K562 (cell line): ENCODE results near the gene LHB. TPM values are rescaled to one million over a fixed set of nuclear protein-coding genes. Genes with fewer than 3 reads are reported as not detected.

Source experiments
- ATAC-seq: fragments of 200-7000 bp; cut with Tn5 transposase; 3 replicates; pipeline ENCODE4 v1.9.1; 2020; ENCODE audit warnings: moderate library complexity
- BruUV-seq: library from RNA; stranded (reverse); fragments of 400-500 nt; replicated peaks from 2 replicates; lab custom pipeline; 2021; lab: Mats Ljungman, UMichigan
- CTCF ChIA-PET: fragments of 300-600 bp; formaldehyde crosslinking; extraction: SDS; loops from one replicate; lab custom pipeline; 2021; ENCODE audit warnings: low intra/inter-chr PET ratio; lab: Yijun Ruan, JAX
- POLR2A ChIA-PET: fragments of 300-600, 350-650 bp; sonication (Branson Sonifier 250); formaldehyde crosslinking; extraction: SDS; loops from one replicate; lab custom pipeline; 2021; ENCODE audit warnings: antibody characterized with exemption, inconsistent platforms; lab: Yijun Ruan, JAX
- DNase-seq, 4 experiments: peaks; one replicate each; pipeline versions ENCODE4 v3.0.0 to v3.0.0-alpha.2; 2011 to 2018; ENCODE audit warnings: low spot score in 3 of 4, mixed read lengths in 3 of 4; ENCODE audit errors: extremely low read depth in 1 of 4
- FAIRE-seq: peaks from 2 replicates; lab custom pipeline; 2011; peaks lifted over from hg19 to GRCh38; lab: Jason Lieb, UNC
- H2AFZ ChIP-seq: 2 replicates; pipeline ENCODE4 v1.6.0; 2011; ENCODE audit warnings: low read depth, low read length, control low read depth, inconsistent platforms
- H3K27ac ChIP-seq: fragments of 200-600 bp; 3 replicates; pipeline ENCODE4 v1.8.0; 2011; ENCODE audit warnings: low read depth, mild to moderate bottlenecking, control low read depth, inconsistent platforms, low read length, moderate library complexity, mixed read lengths; ENCODE audit errors: extremely low read depth
- H3K27me3 ChIP-seq, 2 experiments: fragments of 300-600 bp in 1 of 2; 2 replicates in 1 of 2; 3 replicates in 1 of 2; pipeline versions ENCODE4 v1.6.0 to v1.8.0; 2011; ENCODE audit warnings: inconsistent platforms in 2 of 2, low read length in 2 of 2, mild to moderate bottlenecking in 1 of 2, mixed read lengths in 1 of 2, moderate library complexity in 1 of 2; ENCODE audit not compliant: control insufficient read depth in 2 of 2, insufficient read depth in 2 of 2
- H3K36me3 ChIP-seq: fragments of 300-600 bp; 3 replicates; pipeline ENCODE4 v1.8.0; 2011; ENCODE audit warnings: mild to moderate bottlenecking, low read length, inconsistent platforms; ENCODE audit not compliant: control insufficient read depth, insufficient read depth
- H3K4me1 ChIP-seq, 2 experiments: fragments of 200-600 bp in 1 of 2; replicated peaks in 1 of 2; 2 replicates in 1 of 2; 3 replicates in 1 of 2; pipeline versions ENCODE4 v1.5.1 to v1.8.0; 2011; ENCODE audit warnings: inconsistent platforms in 2 of 2, low read length in 2 of 2, mild to moderate bottlenecking in 1 of 2, mixed read lengths in 1 of 2, moderate library complexity in 1 of 2; ENCODE audit not compliant: control insufficient read depth in 2 of 2, insufficient read depth in 2 of 2
- H3K4me2 ChIP-seq: 2 replicates; pipeline ENCODE4 v1.6.1; 2011; ENCODE audit warnings: low read length, control low read depth, inconsistent platforms, mixed read lengths; ENCODE audit not compliant: insufficient read depth
- H3K4me3 ChIP-seq: fragments of 200-600 bp; sonication (generic), shearing (Covaris generic); 2 replicates; pipeline ENCODE4 v1.5.1; 2016; ENCODE audit warnings: control low read depth, inconsistent platforms
- H3K79me2 ChIP-seq: fragments of 200-600 bp; 3 replicates; pipeline ENCODE4 v1.8.0; 2011; ENCODE audit warnings: low read length, inconsistent platforms; ENCODE audit not compliant: control insufficient read depth, insufficient read depth
- H3K9ac ChIP-seq, 2 experiments: 2 replicates each; pipeline versions ENCODE4 v1.6.0 to v1.6.1; 2011; ENCODE audit warnings: low read depth in 2 of 2, low read length in 2 of 2, control low read depth in 1 of 2, inconsistent platforms in 1 of 2, mild to moderate bottlenecking in 1 of 2, mixed read lengths in 1 of 2; ENCODE audit not compliant: insufficient read depth in 1 of 2
- H3K9me1 ChIP-seq: one replicate; pipeline ENCODE4 v1.6.0; 2011; ENCODE audit warnings: inconsistent platforms, mild to moderate bottlenecking, low read length, moderate library complexity; ENCODE audit not compliant: control insufficient read depth, insufficient read depth
- H3K9me3 ChIP-seq: replicated peaks from 2 replicates; pipeline ENCODE4 v1.5.1; 2011; ENCODE audit warnings: low read depth, low read length, inconsistent platforms; ENCODE audit not compliant: control insufficient read depth, insufficient read depth
- H4K20me1 ChIP-seq: replicated peaks from 2 replicates; pipeline ENCODE4 v1.6.1; 2011; ENCODE audit warnings: low read length, inconsistent platforms, mixed read lengths; ENCODE audit not compliant: control insufficient read depth, insufficient read depth
- BCLAF1 ChIP-seq, 2 experiments: fragments of 450-650 bp in 1 of 2; IDR thresholded peaks; 2 replicates each; pipeline ENCODE4 v1.6.1; 2011 to 2017; ENCODE audit warnings: low read depth in 2 of 2, antibody characterized with exemption in 1 of 2, borderline replicate concordance in 1 of 2, low read length in 1 of 2, mild to moderate bottlenecking in 1 of 2, mixed read lengths in 1 of 2; ENCODE audit not compliant: control insufficient read depth in 1 of 2
- C11orf30 ChIP-seq: fragments of 450-650 bp; IDR thresholded peaks from 2 replicates; pipeline ENCODE4 v1.6.1; 2016; ENCODE audit warnings: low read depth, mild to moderate bottlenecking
- CHD2 ChIP-seq: IDR thresholded peaks from 2 replicates; pipeline ENCODE4 v1.6.1; 2011; ENCODE audit warnings: low read depth, low read length
- FOS ChIP-seq: IDR thresholded peaks from 3 replicates; pipeline ENCODE4 v1.6.1; 2011; ENCODE audit not compliant: insufficient read length; ENCODE audit errors: extremely low read depth
- ZKSCAN3 ChIP-seq: fragments of 250-450 bp; sonication (Bioruptor Pico); IDR thresholded peaks from 2 replicates; pipeline ENCODE4 v1.4.0; 2020
- ZNF316 ChIP-seq: fragments of 450-650 bp; IDR thresholded peaks from 2 replicates; pipeline ENCODE4 v1.6.1; 2016
- ZNF609 ChIP-seq: sonication (generic); formaldehyde crosslinking; IDR thresholded peaks from 2 replicates; pipeline ENCODE4 v1.8.1; 2023; ENCODE audit warnings: missing genetic modification reagents, mild to moderate bottlenecking, borderline replicate concordance
- WGBS: fragments of 100-300 bp; shearing (Covaris generic); methylation state at CpG from one replicate; pipeline ENCODE4 v1.1.6; 2016; ENCODE audit warnings: low coverage, mixed read lengths; ENCODE audit not compliant: insufficient coverage; ENCODE audit errors: missing lambda C conversion rate; 5-methylcytosine and 5-hydroxymethylcytosine counted together
- in situ Hi-C: fragments of 300-500 bp; cut with MboI; formaldehyde crosslinking; loops from 4 replicates; pipeline ENCODE4 v1.15.0; 2018; ENCODE audit warnings: inconsistent platforms, mixed read lengths
- intact Hi-C: fragments of 100-400 bp; cut with micrococcal nuclease; formaldehyde crosslinking; loops from 2 replicates; pipeline ENCODE4 v1.14.2; 2022
- polyA plus RNA-seq, 8 experiments: library from polyadenylated mRNA; depleted of rRNA in 4 of 8; stranded (reverse) in 5 of 8; unstranded in 3 of 8; fragments of >200 nt; fragmentation: Nextera tagmentation in 2 of 8; fragmentation: Illumina TruSeq in 1 of 8; extraction: Ambion mirVana in 2 of 8; extraction: Trizol in 1 of 8; gene quantifications; 2 replicates each; pipeline versions ENCODE4 v1.2.1 to v1.2.3, GENCODE V29; 2011 to 2014; ENCODE audit warnings: inconsistent platforms in 1 of 8, missing spikeins in 1 of 8
- total RNA-seq, 7 experiments: library from RNA; depleted of rRNA in 6 of 7; stranded (reverse); fragments of >200 nt in 6 of 7; fragmentation: Illumina TruSeq in 2 of 7; extraction: Trizol in 2 of 7; gene quantifications; 2 replicates each; pipeline versions ENCODE4 v1.2.1 to v1.2.3, GENCODE V29; 2011 to 2021; ENCODE audit warnings: low replicate concordance in 1 of 7

LHB gene
- total and polyA plus RNA-seq, 9 of the 15 experiments (the other 6 are each of a cell fraction or from before 2014, with no cell fraction given) = 0.54 TPM; not detected in 8

GRCh38 chr19:48968813-48969218, 48.1 kb downstream of the LHB start:
- DNase-seq (peak in 1 of 4 experiments; percentile 22), FAIRE-seq (no peak), ATAC-seq (no peak)
- no peak for TF ChIP-seq FOS
- peak; percentile 34; the same call in 1 of the 2 replicates for TF ChIP-seq ZNF316
- TF ChIP-seq C11orf30 = peak; percentile 28; the same call in 1 of the 2 replicates
- 0 out of 4 replicates have a peak, but pooled peaks of 1 of the 2 experiments have one; percentile 9 for TF ChIP-seq BCLAF1 (IDR thresholded peaks at IDR 0.05; ENCODE audit: borderline replicate concordance in 1 of 2, control insufficient read depth in 1 of 2, low read depth in 2 of 2, low read length in 1 of 2)
- no peak for TF ChIP-seq ZNF609 (CRISPR knock-in tag)
- TF ChIP-seq CHD2 = peak; percentile 16
- no peak for TF ChIP-seq ZKSCAN3
- Histone ChIP-seq H2AFZ (no peak overlapping the region), H3K4me1 (peaks cover 32 to 44% of the 10 kb centered on the region in 2 experiments), H3K4me3 (no peak overlapping the region), H3K79me2 (peaks cover 37% of the 10 kb centered on the region), H3K27ac (no peak overlapping the region), H3K9me1 (no peaks in the 10 kb centered on the region), H3K27me3 (no peaks in the 10 kb centered on the region), H3K36me3 (peaks cover 65% of the 10 kb centered on the region), H3K9me3 (no peaks in the 10 kb centered on the region), H3K9ac (no peak overlapping the region), H4K20me1 (peaks cover 21% of the 10 kb centered on the region), H3K4me2 (no peak overlapping the region)
- WGBS = 95% methylated on average over 10 of the region's 15 CpGs
- intact Hi-C loops = loop anchor here (5.0 kb wide), 1 partner anchor 37 kb away; the partner anchor contains the start of gene DHDH
- BruUV-seq = no TSS peak
- POLR2A ChIA-PET = interaction anchor here (0.6 to 14.5 kb wide), 15 partner anchors 9 to 520 kb away, joined by 3 to 439 read pairs (median 11); partner anchors contain the start of genes BAX, DHDH, GYS1 and NUCB1
- in situ Hi-C loops = loop anchor here (10.0 kb wide), 1 partner anchor 94 kb away; the partner anchor contains the start of gene PPP1R15A
- CTCF ChIA-PET = interaction anchor here (0.6 kb wide), 1 partner anchor 13 kb away, joined by 6 read pairs; no protein-coding TSS in a partner anchor
